Hematopoietic multipotent progenitor cell treated with erythropoietin and hydrocortisone succinate and interleukin-3 and kit ligand, for 6 days (in vitro differentiated cells): ENCODE results near the gene HDHD3.
"Not testable (repeated sequence)": the region's sequence is repeated elsewhere in the genome, so short reads cannot be mapped to it uniquely, and the experiment has no call there.

Experiments
- DNase-seq: peaks from one replicate; pipeline ENCODE4 v3.0.0-alpha.2; 2015

Gene HDHD3

GRCh38 chr9:113388833-113389232, 12.0 kb upstream of the HDHD3 start:
- no peak for DNase-seq

GRCh38 chr9:113387560-113388230, 10.9 kb upstream of the HDHD3 start:
- DNase-seq, result no peak

DNA sequence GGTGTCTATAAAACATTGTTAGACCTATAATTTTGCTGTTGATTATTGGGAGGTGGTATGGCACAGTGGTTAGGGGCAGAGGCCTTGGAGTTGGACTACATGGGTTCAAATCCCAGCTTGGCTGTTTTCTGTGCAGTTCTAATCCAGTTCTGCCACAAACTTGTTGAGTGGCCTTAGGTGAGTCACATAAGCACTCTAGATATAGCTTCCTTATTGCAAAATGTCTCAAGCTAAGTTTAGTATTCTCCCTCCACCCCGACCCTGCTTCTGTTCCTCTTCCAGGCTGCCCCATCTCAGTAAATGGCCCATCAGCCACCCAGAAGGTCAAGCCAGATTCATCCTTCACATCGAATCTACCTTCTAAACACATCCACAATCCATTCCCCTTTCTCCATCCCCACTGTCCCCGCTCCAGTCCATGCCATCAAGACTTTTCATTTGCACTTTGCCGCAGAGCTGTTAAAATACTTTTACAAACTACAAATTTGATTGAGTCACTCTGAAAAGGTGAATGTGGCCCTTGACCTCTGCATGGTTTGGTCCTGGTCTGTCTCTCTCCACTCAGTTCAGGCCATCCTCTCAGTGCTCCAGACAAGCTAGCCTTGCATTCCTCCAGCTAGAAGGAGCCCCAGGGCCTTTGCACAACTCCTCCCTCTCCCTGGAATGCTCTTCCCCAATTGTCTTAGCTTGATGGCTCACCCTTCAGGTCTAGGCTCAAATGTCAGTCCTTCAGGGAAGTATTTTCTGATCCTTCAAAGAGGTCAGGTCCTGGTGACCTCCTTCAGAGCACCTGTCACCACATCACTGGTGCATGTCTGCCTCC, 10.0 kb upstream of the HDHD3 start:
- DNase-seq, result no peak

DNA sequence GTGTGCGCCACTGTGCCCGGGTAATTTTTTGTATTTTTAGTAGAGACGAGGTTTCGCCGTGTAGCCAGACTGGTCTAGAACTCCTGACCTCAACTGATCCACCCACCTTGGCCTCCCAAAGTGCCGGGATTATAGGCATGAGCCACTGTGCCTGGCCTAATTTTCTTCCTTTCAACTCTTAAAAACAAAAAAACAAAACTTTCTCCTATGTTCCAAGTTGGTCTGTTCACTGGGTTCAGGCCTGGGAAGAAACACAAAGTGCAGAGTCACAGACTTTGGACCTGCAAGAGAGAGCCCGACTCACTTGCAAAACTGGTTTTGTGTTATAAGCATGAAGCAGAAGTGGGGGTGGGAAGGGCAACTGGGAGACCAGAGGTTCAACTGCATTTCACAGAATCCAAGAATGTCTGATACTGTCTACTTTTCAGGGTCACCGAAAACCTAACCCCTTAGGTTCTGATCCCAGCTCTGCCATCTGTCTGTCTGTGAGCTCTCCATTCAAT, 5.2 kb upstream of the HDHD3 start:
- DNase-seq, result no peak

DNA sequence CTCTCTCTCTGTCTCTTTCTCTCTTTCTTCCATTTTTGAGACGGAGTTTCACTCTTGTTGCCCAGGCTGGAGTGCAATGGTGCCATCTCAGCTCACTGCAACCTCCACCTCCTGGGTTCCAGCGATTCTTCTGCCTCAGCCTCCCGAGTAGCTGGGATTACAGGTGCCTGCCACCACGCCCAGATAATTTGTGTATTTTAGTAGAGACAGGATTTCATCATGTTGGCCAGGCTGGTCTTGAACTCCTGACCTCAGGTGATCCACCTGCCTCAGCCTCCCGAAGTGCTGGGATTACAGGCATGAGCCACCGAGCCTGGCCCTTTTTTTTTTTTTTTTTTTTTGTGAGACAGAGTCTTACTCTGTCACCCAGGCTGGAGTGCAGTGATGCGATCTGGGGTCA, 4.7 kb upstream of the HDHD3 start:
- not testable (repeated sequence) for DNase-seq

DNA sequence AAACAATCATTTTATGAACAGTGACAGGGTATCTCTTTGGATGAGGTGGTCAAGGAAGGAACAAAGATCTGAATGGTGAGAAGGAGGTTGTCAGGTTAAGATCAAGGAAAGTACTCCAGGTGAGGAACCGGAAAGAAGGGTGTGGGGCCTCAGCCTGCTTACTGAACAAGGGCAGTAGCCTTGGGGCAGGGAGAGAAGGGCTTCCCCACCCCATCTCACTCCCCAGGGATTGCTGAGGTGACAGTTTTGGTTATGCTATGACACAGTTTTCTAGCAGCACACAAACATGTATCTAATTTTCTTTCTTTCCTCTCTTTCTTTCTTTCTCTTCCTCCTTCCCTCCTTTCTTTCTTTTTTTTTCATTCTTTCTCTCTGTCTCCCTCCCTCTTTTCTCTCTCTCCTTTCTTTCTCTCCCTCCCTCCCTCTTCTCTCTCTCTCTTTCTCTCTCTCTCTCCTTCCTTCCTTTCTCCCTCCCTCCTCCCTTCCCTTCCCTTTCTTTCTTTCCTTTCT, 4.1 kb upstream of the HDHD3 start:
- no peak for DNase-seq

- not testable (repeated sequence) for DNase-seq
Observed at GRCh38 chr9:113379829-113380210, 3.0 kb upstream of the HDHD3 start.

DNA sequence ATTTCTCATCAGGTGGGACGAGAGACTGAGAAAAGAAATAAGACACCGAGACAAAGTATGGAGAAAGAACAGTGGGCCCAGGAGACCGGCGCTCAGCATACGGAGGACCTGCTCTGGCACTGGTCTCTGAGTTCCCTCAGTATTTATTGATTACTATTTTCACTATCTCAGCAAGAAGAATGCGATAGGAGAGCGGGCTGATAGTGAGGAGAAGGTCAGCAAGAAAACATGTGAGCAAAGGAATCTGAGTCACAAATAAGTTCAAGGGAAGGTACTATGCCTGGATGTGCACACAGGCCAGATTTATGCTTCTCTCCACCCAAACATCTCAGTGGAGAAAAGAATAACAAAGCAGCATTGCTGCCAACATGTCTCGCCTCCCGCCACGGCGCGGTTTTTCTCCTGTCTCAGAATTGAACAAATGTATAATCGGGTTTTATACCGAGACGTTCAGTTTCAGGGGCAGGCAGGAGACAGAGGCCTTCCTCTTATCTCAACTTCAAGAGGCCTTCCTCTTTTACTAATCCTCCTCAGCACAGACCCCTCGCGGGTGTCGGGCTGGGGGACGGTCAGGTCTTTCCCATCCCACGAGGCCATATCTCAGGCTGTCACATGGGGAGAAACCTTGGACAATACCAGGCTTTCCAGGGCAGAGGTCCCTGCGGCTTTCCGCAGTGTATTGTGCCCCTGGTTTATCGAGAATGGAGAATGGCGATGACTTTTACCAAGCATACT, 2.5 kb upstream of the HDHD3 start:
- DNase-seq, result peak; percentile 74

- DNase-seq, result peak; percentile 34
Observed at GRCh38 chr9:113375057-113376023, 1.4 kb downstream of the HDHD3 start.

- DNase-seq, result no peak
Observed at GRCh38 chr9:113373676-113374392, 3.0 kb downstream of the HDHD3 start.

DNA sequence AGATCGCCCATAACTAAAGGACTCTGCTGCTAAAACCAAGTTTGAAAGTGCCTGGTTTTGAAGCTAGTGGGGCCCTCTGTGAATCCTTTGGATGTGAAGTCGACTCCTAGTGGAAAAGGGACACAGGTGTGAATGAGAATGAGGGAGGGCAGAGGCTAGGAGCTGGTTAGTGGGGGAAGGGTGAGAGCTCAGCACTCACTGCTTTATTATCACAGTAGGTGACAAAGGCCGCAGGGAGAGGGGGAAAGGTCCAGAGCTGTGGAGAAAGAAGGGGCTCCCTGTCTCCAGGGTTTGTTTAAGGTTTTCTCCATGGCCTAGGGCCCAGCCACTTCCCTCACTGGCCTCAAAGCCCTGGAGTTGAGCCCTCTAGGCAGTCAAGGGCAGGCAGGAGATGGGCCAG, 3.5 kb downstream of the HDHD3 start:
- DNase-seq, result no peak

- no peak for DNase-seq
Observed at GRCh38 chr9:113372059-113372458, 4.7 kb downstream of the HDHD3 start.

DNA sequence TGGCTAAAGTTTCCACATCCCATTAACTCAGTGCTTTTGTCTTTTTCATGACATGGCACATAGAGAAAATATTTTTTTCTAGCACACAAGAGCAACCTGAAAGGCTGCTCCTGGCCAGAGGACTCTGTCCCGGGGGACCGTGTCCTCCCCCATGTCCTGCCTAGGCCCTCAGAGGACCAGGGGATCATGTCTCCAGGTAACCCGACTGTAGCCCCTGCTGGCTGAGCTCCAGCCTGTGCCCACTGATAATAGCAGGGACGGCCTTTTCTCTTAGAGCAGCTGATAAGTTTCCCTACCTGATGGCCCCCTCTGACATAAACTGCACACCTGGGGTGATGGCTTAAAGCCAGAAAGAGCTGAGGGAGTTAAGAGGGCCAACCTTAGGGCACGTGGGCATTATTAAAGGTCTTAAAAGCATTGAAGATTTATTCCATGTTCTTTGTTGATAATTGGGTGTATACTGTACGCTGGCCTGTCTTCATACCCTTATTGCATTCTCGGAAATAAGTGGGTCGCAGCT, 5.9 kb downstream of the HDHD3 start:
- DNase-seq, result no peak

DNA sequence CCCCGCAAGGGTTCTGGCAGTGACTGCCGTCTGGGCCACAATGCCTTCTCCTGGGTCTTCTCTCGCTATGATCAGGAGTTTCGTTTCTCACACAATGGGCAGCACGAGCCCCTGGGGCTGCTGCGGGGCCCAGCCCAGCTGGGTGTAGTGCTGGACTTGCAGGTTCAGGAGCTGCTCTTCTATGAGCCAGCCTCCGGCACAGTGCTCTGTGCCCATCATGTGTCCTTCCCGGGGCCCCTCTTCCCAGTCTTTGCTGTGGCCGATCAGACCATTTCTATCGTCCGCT, 7.0 kb downstream of the HDHD3 start:
- DNase-seq, result no peak

DNA sequence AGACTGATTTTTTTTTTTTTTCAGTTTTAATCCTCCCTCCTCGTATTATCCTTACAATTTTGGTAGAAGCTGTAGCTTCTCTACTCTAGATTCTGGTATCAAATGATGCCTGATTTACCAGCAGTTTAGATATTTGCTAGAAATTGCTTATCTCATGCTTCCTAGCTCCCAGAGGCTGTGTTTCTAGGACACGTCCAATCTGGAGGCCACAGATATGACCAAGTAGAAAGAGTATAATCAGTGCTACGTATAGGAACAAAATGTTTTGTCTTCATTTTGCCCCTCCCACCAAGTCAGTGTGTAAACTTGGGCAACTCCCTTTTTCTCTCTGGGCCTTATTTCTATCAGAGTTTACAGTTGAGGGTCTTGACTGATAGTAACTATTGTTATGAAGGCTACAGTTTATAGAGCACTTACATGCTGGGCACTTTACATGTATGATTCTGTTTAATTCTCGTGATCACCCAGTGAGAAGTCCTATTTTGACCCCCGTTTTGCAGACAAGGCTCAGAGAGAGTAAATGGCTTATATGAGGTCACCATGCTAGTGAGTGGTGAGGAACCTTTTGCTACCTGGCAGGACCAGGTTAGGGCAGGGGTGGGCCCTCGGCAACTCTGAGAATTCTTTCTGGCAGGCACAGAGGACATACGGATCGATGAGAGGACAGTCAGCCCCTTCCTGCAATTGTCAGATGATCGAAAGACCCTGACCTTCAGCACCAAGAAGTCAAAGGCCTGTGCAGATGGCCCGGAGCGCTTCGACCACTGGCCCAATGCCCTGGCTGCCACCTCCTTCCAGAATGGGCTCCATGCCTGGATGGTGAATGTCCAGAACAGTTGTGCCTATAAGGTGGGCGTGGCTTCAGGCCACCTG, 7.6 kb downstream of the HDHD3 start:
- peak; percentile 99 for DNase-seq

- peak; percentile 72 for DNase-seq
Observed at GRCh38 chr9:113368348-113368981, 8.3 kb downstream of the HDHD3 start.

- peak; percentile 31 for DNase-seq
Observed at GRCh38 chr9:113365652-113366051, 11.1 kb downstream of the HDHD3 start.

GRCh38 chr9:113364951-113365350, 11.8 kb downstream of the HDHD3 start:
- DNase-seq, result peak; percentile 80

DNA sequence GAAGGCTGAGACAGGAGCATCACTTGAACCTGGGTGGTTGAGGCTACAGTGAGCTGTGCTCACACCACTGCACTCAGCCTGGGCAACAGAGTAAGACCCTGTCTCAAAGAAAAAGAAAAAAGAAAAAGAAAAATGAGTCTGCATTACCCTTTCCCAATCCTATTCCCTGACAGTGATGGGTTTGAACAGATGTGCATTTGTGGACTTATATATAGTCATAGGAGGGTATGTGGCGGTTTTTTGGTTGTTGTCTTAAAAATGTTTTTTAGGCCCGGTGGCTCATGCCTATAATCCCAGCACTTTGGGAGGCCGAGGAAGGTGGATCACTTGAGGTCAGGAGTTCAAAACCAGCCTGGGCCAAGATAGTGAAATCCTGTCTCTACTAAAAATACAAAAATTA, 13.4 kb downstream of the HDHD3 start:
- no peak for DNase-seq
